HepG2 (cell line): ENCODE measurements around the gene RNASE7. TPM values are rescaled to one million over a fixed set of nuclear protein-coding genes. Genes with fewer than 3 reads are reported as not detected.
A peak's percentile ranks its signal among the peaks of the same experiment; 100 is the strongest.

Source experiments
- ATF7 ChIP-seq, 2 experiments: fragments of 450-650 bp in 1 of 2; sonication (generic) in 1 of 2; formaldehyde crosslinking in 1 of 2; IDR thresholded peaks; 2 replicates each; pipeline versions ENCODE4 v1.4.0 to v1.6.1; 2016 to 2020; ENCODE audit warnings: antibody characterized with exemption in 1 of 2, mild to moderate bottlenecking in 1 of 2, missing genetic modification reagents in 1 of 2
- E2F5 ChIP-seq: sonication (generic); formaldehyde crosslinking; conservative IDR thresholded peaks from 2 replicates; pipeline ENCODE4 v1.4.0; 2020; ENCODE audit warnings: missing genetic modification reagents
- MXD3 ChIP-seq: IDR thresholded peaks from 2 replicates; pipeline ENCODE4 v1.6.1; 2016; ENCODE audit warnings: mild to moderate bottlenecking, missing biosample characterization, missing genetic modification reagents
- MXD4 ChIP-seq: IDR thresholded peaks from 2 replicates; pipeline ENCODE4 v1.6.1; 2016; ENCODE audit warnings: mild to moderate bottlenecking, missing biosample characterization, missing genetic modification reagents
- PLSCR1 ChIP-seq: sonication (generic); formaldehyde crosslinking; IDR thresholded peaks from 2 replicates; pipeline ENCODE4 v1.5.0; 2020; ENCODE audit warnings: missing genetic modification reagents, mild to moderate bottlenecking, borderline replicate concordance
- SP2 ChIP-seq: sonication (generic); formaldehyde crosslinking; IDR thresholded peaks from 2 replicates; pipeline ENCODE4 v1.5.1; 2020; ENCODE audit warnings: mild to moderate bottlenecking, missing genetic modification reagents
- TAF15 ChIP-seq: fragments of 200-400 bp; formaldehyde crosslinking; IDR thresholded peaks from one replicate; pipeline ENCODE4 v1.6.1; 2018; ENCODE audit warnings: mild to moderate bottlenecking, low read depth, low read length; ENCODE audit not compliant: poor library complexity, severe bottlenecking
- TBX3 ChIP-seq: fragments of 450-650 bp; IDR thresholded peaks from 2 replicates; pipeline ENCODE4 v1.6.1; 2017; ENCODE audit warnings: antibody characterized with exemption, mild to moderate bottlenecking, inconsistent platforms, borderline replicate concordance
- THRA ChIP-seq: sonication (generic); formaldehyde crosslinking; IDR thresholded peaks from 2 replicates; pipeline ENCODE4 v1.4.0; 2020; ENCODE audit warnings: missing genetic modification reagents, borderline replicate concordance
- ZFP36L1 ChIP-seq: sonication (generic); formaldehyde crosslinking; IDR thresholded peaks from 2 replicates; pipeline ENCODE4 v1.8.0; 2022; ENCODE audit warnings: mild to moderate bottlenecking, missing genetic modification reagents, moderate library complexity
- ZMAT3 ChIP-seq: sonication (generic); formaldehyde crosslinking; conservative IDR thresholded peaks from 2 replicates; pipeline ENCODE4 v1.7.0; 2021; ENCODE audit warnings: missing genetic modification reagents
- ZNF275 ChIP-seq: sonication (generic); formaldehyde crosslinking; IDR thresholded peaks from 2 replicates; pipeline ENCODE4 v1.8.0; 2022; ENCODE audit warnings: missing genetic modification reagents, mild to moderate bottlenecking, inconsistent platforms, borderline replicate concordance
- ZNF276 ChIP-seq: sonication (generic); formaldehyde crosslinking; IDR thresholded peaks from 2 replicates; pipeline ENCODE4 v1.4.0; 2020; ENCODE audit warnings: mild to moderate bottlenecking, low read depth, missing genetic modification reagents
- ZNF350 ChIP-seq: sonication (generic); formaldehyde crosslinking; IDR thresholded peaks from 2 replicates; pipeline ENCODE4 v1.4.0; 2020; ENCODE audit warnings: mild to moderate bottlenecking, low read depth, missing genetic modification reagents, borderline replicate concordance
- ZNF570 ChIP-seq: sonication (generic); formaldehyde crosslinking; IDR thresholded peaks from 2 replicates; pipeline ENCODE4 v1.4.0; 2020; ENCODE audit warnings: mild to moderate bottlenecking, missing genetic modification reagents, borderline replicate concordance
- ZNF713 ChIP-seq: sonication (generic); formaldehyde crosslinking; IDR thresholded peaks from 2 replicates; pipeline ENCODE4 v1.4.0; 2020; ENCODE audit warnings: mild to moderate bottlenecking, missing genetic modification reagents
- ZNF720 ChIP-seq: sonication (generic); formaldehyde crosslinking; IDR thresholded peaks from 2 replicates; pipeline ENCODE4 v1.4.0; 2020; ENCODE audit warnings: missing genetic modification reagents
- ZNF761 ChIP-seq: sonication (generic); formaldehyde crosslinking; conservative IDR thresholded peaks from 2 replicates; pipeline ENCODE4 v1.4.0; 2020; ENCODE audit warnings: mild to moderate bottlenecking, missing genetic modification reagents
- ZNF839 ChIP-seq: sonication (generic); formaldehyde crosslinking; IDR thresholded peaks from 2 replicates; pipeline ENCODE4 v1.4.0; 2020; ENCODE audit warnings: missing genetic modification reagents, mild to moderate bottlenecking, borderline replicate concordance
- polyA plus RNA-seq, 8 experiments: library from polyadenylated mRNA; depleted of rRNA in 3 of 8; stranded (reverse) in 7 of 8; unstranded in 1 of 8; fragments of >200 nt; fragmentation: Illumina TruSeq in 4 of 8; extraction: Trizol in 4 of 8; gene quantifications; 2 replicates each; pipeline versions ENCODE4 v1.2.1 to v1.2.3, GENCODE V29; 2011 to 2016; ENCODE audit warnings: low read depth in 4 of 8, missing spikeins in 1 of 8, mixed read lengths in 1 of 8; ENCODE audit not compliant: insufficient read depth in 1 of 8
- total RNA-seq, 5 experiments: library from RNA; depleted of rRNA; stranded (reverse); fragments of >200 nt; fragmentation: Illumina TruSeq; extraction: Trizol; gene quantifications; 2 replicates each; pipeline ENCODE4 v1.2.3, GENCODE V29; 2016; ENCODE audit warnings: low read depth in 1 of 5

Gene RNASE7
- total and polyA plus RNA-seq, 2 of the 13 experiments (the other 11 are each of a cell fraction or from before 2014, with no cell fraction given): 0.04 TPM; not detected in 1

- TF ChIP-seq ZNF276 (peak; percentile 21; the same call in 1 of the 2 replicates), ZMAT3 (CRISPR knock-in tag) (peak; percentile 60), ZFP36L1 (CRISPR knock-in tag) (no peak), ZNF570 (CRISPR knock-in tag) (0 out of 2 replicates have a peak, but pooled peaks have one; percentile 23), ZNF713 (CRISPR knock-in tag) (no peak; the same call in 1 of the 2 replicates), ZNF350 (CRISPR knock-in tag) (no peak), TBX3 (no peak), ZNF720 (CRISPR knock-in tag) (no peak), TAF15 (no peak), PLSCR1 (CRISPR knock-in tag) (no peak), ZNF275 (CRISPR knock-in tag) (peak; percentile 36; the same call in 1 of the 2 replicates), THRA (CRISPR knock-in tag) (peak; percentile 47; the same call in 1 of the 2 replicates), MXD3 (no peak), SP2 (CRISPR knock-in tag) (no peak; the same call in 1 of the 2 replicates), ZNF761 (CRISPR knock-in tag) (no peak; the same call in 1 of the 2 replicates), E2F5 (CRISPR knock-in tag) (peak; percentile 91), MXD4 (CRISPR knock-in tag) (peak; percentile 31; the same call in 1 of the 2 replicates), ATF7 (IDR thresholded peaks at IDR 0.05) (no peak), ATF7 (CRISPR knock-in tag; IDR thresholded peaks at IDR 0.05) (0 out of 2 replicates have a peak, but pooled peaks have one; percentile 43), ZNF839 (CRISPR knock-in tag) (no peak)
Measured at GRCh38 chr14:21069388-21070082, 27.4 kb downstream of the RNASE7 start (continued).
